Measurements from ENCODE around the gene HSBP1L1. TPM values are rescaled to one million over a fixed set of nuclear protein-coding genes. Genes with fewer than 3 reads are reported as not detected.

Gene HSBP1L1
- total and polyA plus RNA-seq, 8 donors: 4.1 to 62.3 (median 34.0) TPM

DNA sequence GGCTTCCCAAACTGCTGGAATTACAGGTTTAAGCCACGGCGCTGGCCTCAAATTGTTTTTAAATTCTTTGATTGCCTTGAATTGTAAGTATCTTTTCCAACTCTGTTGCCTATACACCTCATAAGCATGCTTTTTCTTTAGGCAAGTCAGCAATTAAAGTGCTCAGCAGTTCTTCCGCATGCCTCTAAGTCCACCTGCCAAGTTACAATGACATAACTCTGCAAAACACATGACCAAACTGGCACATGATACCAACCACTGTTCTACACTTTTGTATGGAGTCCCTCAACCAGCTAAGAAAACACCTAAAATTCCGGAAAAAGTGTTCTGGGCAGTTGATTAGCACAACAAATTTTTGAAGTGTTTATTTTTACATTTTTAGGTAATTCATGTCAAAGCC, 18.8 kb downstream of the HSBP1L1 start:
- Histone ChIP-seq H3K27ac (no peak overlapping the region), H3K36me3 (peaks cover 7 to 33% (median 29%) of the 10 kb centered on the region in 4 donors)
- whole genome bisulfite sequencing, 5 donors: 88 to 93% (median 91%) methylated on average over 4 of the region's 4 CpGs

DNA sequence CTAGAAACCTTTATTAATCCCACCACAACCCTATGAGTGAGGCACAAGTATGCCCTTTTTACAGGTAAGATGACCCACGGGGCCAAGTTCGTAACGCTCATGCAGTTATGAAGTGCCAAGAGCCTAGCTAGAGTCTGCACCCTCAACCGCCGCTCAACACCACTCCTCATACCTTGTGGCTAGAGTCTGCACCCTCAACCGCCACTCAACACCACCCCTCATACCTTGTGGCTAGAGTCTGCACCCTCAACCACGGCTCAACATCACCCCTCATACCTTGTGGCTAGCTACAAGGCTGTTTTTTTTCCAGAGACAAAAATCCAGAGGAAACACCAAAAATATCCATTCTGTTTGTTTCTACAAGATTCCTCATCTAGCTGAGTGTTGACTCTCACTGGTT, 19.4 kb downstream of the HSBP1L1 start:
- Histone ChIP-seq H3K36me3 (peaks cover 7 to 31% (median 29%) of the 10 kb centered on the region in 4 donors), H3K27ac (no peak overlapping the region), H3K4me1 (peaks cover 15 to 58% (median 39%) of the 10 kb centered on the region in 4 donors), H3K9me3 (no peaks in the 10 kb centered on the region), H3K27me3 (no peaks in the 10 kb centered on the region), H3K4me3 (no peak overlapping the region)
- 82 to 96% (median 90%) methylated on average over 7 of the region's 7 CpGs for WGBS, 5 donors
- no peak for TF ChIP-seq CTCF (IDR thresholded peaks at IDR 0.05)
- TF ChIP-seq POLR2A (IDR thresholded peaks at IDR 0.05): no peak
- no peak for TF ChIP-seq POLR2AphosphoS5 (IDR thresholded peaks at IDR 0.05)
- no peak for DNase-seq
- intact Hi-C loops (cut with DNase I; ENCODE audit: low total_unique reads): no loop called here

More for the DNA sequence above, 18.8 kb downstream of the HSBP1L1 start:
- DNase-seq: no peak
- Histone ChIP-seq H3K4me3 (no peak overlapping the region), H3K27me3 (no peaks in the 10 kb centered on the region), H3K9me3 (no peaks in the 10 kb centered on the region), H3K4me1 (peaks cover 15 to 58% (median 39%) of the 10 kb centered on the region in 4 donors)
- intact Hi-C loops (cut with DNase I; ENCODE audit: low total_unique reads): no loop called here
- no peak for TF ChIP-seq CTCF (IDR thresholded peaks at IDR 0.05)
- no peak for TF ChIP-seq EP300 (IDR thresholded peaks at IDR 0.05)
- no peak for TF ChIP-seq POLR2A (IDR thresholded peaks at IDR 0.05)
- no peak for TF ChIP-seq POLR2AphosphoS5 (IDR thresholded peaks at IDR 0.05)

DNA sequence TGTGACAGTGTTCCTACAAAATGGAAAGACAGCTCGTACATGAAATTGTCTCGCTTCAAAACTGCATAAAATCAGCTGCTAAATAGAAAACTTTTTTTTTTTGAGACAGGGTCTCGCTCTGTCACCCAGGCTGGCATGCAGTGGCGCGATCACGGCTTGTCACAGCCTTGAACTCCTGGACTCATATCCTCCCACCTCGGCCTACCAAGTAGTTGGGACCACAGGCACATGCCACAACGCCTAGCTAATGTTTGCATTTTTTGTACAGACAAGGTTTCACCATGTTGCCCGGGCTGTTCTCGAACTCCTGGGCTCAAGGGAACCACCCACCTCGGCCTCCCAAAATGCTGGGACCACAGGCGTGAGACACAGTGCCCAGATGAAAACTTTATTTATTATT, 20.7 kb downstream of the HSBP1L1 start:
- Histone ChIP-seq H3K36me3 (peaks cover 7 to 28% (median 19%) of the 10 kb centered on the region in 4 donors), H3K27me3 (no peaks in the 10 kb centered on the region), H3K4me1 (peaks cover 15 to 63% (median 42%) of the 10 kb centered on the region in 4 donors), H3K4me3 (no peak overlapping the region), H3K27ac (no peak overlapping the region), H3K9me3 (no peaks in the 10 kb centered on the region)
- 88 to 93% (median 90%) methylated on average over 12 of the region's 12 CpGs for WGBS, 5 donors
- TF ChIP-seq POLR2AphosphoS5 (IDR thresholded peaks at IDR 0.05) (no peak), POLR2A (IDR thresholded peaks at IDR 0.05) (no peak), EP300 (IDR thresholded peaks at IDR 0.05) (no peak), CTCF (IDR thresholded peaks at IDR 0.05) (no peak)
- no peak for DNase-seq
- intact Hi-C loops (cut with DNase I; ENCODE audit: low total_unique reads): no loop called here

GRCh38 chr18:79986726-79987125, 22.3 kb downstream of the HSBP1L1 start:
- Histone ChIP-seq H3K4me1 (peaks cover 15 to 61% (median 40%) of the 10 kb centered on the region in 4 donors), H3K9me3 (no peaks in the 10 kb centered on the region), H3K27ac (peak overlapping the region in 2 of 5 donors; percentile 3 to 34), H3K4me3 (peak overlapping the region; percentile 71 to 93 (median 84)), H3K36me3 (peaks cover 7 to 28% (median 19%) of the 10 kb centered on the region in 4 donors), H3K27me3 (no peaks in the 10 kb centered on the region)
- no peak for TF ChIP-seq POLR2AphosphoS5 (IDR thresholded peaks at IDR 0.05)
- no peak for TF ChIP-seq EP300 (IDR thresholded peaks at IDR 0.05)
- TF ChIP-seq CTCF (IDR thresholded peaks at IDR 0.05): no peak
- no peak for TF ChIP-seq POLR2A (IDR thresholded peaks at IDR 0.05)
- intact Hi-C loops (cut with DNase I; ENCODE audit: low total_unique reads): no loop called here
- WGBS, 5 donors: 27 to 49% (median 30%) methylated on average over 7 of the region's 7 CpGs
- DNase-seq: no peak

Data from stomach (tissue), 9 donors.